Astrocyte of the cerebellum (primary cell): Measurements from ENCODE around the gene NUDT7.

ENCODE experiments used
- DNase-seq: peaks from one replicate; pipeline ENCODE4 v3.0.0-alpha.2; 2011; ENCODE audit warnings: low read depth
- H3K4me3 ChIP-seq: 2 replicates; pipeline ENCODE4 v1.5.1; 2011; ENCODE audit warnings: mild to moderate bottlenecking, low read depth, low read length, moderate library complexity
- in situ Hi-C: cut with HindIII; loops from 2 replicates; pipeline ENCODE4 v1.10.0; 2017; ENCODE audit warnings: low sequenced_read_pairs
- TF ChIP-seq, protein P1 (sequence below): IDR thresholded peaks from 2 replicates; pipeline ENCODE4 v1.5.1; 2012; ENCODE audit warnings: low read length, low read depth, moderate library complexity, mild to moderate bottlenecking; ENCODE audit errors: missing control alignments

NUDT7 gene

DNA sequence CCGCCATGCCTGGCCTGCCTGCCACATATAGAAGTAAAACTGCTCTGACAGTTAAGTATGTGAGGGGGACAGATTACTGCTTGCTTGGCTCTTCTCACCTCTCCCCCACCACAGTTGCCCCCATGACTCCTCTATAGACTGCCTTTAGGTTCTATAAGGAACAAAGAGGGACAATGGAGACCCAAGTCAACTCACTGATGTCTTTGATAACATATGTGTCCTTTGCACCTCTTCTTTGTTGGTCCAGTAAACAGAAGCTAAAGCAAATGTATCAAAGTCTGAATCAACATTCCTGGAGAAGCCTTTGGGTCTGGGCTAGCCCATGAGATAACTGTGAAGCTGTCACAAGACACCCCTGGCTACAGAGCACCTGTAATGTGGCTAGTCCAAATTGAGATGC, 27.1 kb downstream of the NUDT7 start:
- in situ Hi-C loops, result no loop called here

DNA sequence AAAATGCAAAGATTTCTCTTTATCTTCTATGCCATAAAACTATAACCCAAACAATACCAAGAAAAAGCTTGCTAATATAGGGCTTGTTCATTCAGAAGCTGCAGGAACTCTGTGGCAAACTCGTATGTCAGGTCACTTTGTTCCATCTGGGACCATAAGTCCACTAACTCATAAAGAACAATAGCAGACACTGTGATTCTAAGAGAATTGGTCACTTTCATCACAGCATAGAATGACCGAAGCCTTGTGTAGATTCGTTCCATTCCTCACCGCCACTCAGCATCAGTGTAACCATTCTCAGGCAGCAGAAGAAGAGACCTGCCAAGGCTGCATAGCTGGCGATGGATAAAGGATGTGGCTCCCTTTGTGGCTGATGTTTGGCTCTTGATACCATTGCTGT, 35.7 kb downstream of the NUDT7 start:
- in situ Hi-C loops, result no loop called here
- H3K4me3 ChIP-seq, result no peak overlapping the region
- TF ChIP-seq, protein P1, sequence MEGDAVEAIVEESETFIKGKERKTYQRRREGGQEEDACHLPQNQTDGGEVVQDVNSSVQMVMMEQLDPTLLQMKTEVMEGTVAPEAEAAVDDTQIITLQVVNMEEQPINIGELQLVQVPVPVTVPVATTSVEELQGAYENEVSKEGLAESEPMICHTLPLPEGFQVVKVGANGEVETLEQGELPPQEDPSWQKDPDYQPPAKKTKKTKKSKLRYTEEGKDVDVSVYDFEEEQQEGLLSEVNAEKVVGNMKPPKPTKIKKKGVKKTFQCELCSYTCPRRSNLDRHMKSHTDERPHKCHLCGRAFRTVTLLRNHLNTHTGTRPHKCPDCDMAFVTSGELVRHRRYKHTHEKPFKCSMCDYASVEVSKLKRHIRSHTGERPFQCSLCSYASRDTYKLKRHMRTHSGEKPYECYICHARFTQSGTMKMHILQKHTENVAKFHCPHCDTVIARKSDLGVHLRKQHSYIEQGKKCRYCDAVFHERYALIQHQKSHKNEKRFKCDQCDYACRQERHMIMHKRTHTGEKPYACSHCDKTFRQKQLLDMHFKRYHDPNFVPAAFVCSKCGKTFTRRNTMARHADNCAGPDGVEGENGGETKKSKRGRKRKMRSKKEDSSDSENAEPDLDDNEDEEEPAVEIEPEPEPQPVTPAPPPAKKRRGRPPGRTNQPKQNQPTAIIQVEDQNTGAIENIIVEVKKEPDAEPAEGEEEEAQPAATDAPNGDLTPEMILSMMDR, result no peak
- no peak for DNase-seq

More for the DNA sequence above, 27.1 kb downstream of the NUDT7 start:
- no peak for DNase-seq
- no peak overlapping the region for H3K4me3 ChIP-seq
- TF ChIP-seq, protein P1, result no peak

DNA sequence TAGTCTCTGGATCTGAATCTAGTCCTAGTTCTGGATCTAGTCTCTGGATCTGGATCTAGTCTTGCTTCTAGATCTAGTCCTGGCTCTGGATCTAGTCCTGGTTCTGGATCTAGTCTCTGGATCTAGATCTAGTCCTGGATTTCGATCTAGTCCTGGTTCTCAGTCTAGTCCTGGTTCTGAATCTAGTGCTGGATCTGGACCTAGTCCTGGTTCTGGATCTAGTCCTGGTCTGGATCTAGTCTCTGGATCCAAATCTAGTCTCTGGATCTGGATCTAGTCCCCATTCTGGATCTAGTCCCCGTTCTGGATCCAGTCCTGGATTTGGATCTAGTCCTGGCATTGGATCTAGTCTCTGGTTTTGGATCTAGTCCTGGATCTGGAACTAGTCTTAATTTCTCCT, 36.2 kb downstream of the NUDT7 start:
- in situ Hi-C loops, result no loop called here
- TF ChIP-seq, protein P1, result no peak
- no peak overlapping the region for H3K4me3 ChIP-seq
- DNase-seq, result no peak

DNA sequence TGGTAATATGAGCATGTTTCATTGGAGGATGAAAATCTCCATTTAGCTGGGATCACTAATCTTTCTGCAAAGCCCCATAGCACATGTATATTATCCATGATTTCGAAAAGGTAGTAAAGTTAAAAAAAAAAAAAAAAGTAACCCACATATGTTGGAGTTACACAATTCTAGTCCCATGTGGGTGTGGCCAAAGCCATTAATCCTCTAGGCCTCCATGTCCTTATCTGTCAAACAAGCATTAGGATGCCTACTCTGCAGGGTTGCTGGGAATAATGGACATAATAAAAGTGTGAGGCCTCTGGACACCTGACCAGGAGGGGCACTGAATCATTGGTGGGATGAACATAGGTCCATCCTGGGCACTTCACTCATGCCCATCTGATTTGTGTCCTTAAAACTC, 36.9 kb downstream of the NUDT7 start:
- in situ Hi-C loops, result no loop called here
- no peak overlapping the region for H3K4me3 ChIP-seq
- DNase-seq, result no peak
- TF ChIP-seq, protein P1, result no peak

DNA sequence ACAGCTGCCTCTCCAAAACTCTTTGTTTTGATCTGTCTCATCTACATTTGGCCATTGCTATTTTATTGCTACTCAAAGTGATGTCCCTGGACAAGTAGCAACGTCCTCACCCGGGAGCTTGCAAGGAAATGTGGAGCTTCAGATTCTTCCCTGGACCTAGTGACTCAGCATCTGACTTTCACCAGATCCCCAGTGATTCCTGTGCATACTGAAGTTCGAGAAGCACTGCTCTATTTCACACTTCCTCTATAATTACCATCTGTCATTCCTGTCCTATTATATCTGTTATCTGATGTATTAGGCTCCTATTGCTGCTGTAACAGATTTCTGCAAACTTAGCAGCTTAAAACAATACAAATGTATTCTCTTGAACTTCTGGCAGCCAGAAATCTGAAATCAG, 37.5 kb downstream of the NUDT7 start:
- no peak for DNase-seq
- in situ Hi-C loops, result no loop called here
- H3K4me3 ChIP-seq, result no peak overlapping the region
- TF ChIP-seq, protein P1, result no peak

DNA sequence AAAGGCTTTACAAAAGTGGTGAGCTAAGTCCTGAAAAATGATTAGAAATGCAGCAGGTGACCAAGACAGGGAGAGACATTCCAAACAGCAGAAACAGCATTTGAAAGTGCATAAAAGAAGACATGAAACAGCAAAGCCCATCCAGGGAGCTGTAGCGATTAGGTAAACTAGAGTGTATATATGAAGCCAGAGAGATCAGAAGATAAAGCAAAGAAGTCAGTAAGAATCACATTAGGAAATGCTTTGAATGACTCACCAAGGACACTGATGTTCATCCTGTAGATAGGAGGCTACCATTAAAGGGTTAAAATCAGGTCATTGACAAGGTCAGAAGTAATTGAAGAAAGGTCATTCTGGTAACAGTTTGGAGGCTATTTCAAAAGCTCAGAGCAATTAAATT, 38.5 kb downstream of the NUDT7 start:
- TF ChIP-seq, protein P1, result no peak
- no peak for DNase-seq
- in situ Hi-C loops, result no loop called here
- no peak overlapping the region for H3K4me3 ChIP-seq

DNA sequence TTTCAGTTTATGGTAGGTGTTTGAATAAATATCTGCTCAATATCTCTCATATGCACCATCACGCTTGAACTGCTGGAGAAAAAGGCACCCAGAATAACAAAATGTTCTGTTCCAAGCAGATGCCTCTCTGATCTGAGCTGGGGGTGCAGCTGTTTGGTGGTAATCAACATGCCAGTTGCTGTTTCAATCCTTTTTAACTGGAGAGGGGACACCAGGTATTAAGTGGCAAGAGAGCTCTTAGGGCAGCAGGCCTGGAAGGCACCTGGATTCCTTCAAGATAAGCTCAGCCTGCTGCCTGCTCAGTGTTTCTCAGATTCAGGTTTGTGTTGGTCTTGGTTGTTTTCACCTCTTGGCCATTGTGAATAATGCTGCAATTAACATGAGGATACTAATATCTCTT, 38.9 kb downstream of the NUDT7 start:
- in situ Hi-C loops, result no loop called here
- H3K4me3 ChIP-seq, result no peak overlapping the region
- TF ChIP-seq, protein P1, result no peak
- DNase-seq, result no peak
